CD4-positive, alpha-beta T cell treated with Interleukin-17A for 1 hour (primary cell): ENCODE data around the gene CNPY3.
A peak's percentile ranks its signal among the peaks of the same experiment; 100 is the strongest.
"Not testable (repeated sequence)": the region's sequence is repeated elsewhere in the genome, so short reads cannot be mapped to it uniquely, and the experiment has no call there.

ENCODE experiments used
- DNase-seq: peaks from one replicate; pipeline ENCODE4 v3.0.0-alpha.2; 2020

The CNPY3 gene

GRCh38 chr6:42916288-42916687 is 13.0 kb upstream of the CNPY3 start:
- DNase-seq, result no peak

DNA sequence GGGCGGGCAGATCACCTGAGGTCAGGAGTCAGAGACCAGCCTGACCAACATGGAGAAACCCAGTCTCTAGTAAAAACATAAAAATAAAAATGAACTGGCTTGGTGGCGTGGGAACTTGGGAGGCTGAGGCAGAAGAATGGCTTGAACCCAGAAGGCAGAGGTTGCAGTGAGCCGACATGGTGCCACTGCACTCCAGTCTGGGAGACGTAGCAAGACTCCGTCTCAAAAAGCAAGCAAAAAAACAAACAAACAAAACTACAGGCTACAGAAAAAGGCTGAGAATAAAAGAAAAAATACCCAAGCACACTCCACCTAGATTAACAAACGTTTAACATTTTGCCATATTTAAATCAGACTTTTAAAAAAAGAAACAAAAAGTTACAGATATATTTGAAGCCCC is 7.5 kb upstream of the CNPY3 start:
- DNase-seq, result no peak

DNA sequence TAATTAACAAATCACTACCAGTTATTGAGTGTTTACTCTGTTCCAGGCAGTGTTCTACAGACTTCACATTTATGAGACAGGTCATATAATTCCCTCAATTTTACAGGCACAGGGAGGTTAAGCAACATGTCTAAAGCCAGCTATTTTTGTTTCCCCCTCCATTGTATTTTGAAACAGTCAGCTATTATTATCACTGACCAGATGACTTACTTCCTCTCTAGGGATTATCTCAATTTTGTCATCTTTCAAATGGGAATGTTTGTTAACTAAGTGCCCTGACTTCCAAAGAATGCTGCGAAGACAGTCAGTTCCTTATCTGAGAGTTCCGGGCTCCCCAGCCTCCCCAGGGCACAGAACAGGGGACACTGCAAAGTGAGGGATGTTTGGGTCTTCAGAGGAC is 5.6 kb upstream of the CNPY3 start:
- no peak for DNase-seq

- DNase-seq, result no peak
Observed at GRCh38 chr6:42925248-42925857, 3.9 kb upstream of the CNPY3 start.

- peak; percentile 69 for DNase-seq
Observed at GRCh38 chr6:42929821-42930360, 611 bp downstream of the CNPY3 start.

DNA sequence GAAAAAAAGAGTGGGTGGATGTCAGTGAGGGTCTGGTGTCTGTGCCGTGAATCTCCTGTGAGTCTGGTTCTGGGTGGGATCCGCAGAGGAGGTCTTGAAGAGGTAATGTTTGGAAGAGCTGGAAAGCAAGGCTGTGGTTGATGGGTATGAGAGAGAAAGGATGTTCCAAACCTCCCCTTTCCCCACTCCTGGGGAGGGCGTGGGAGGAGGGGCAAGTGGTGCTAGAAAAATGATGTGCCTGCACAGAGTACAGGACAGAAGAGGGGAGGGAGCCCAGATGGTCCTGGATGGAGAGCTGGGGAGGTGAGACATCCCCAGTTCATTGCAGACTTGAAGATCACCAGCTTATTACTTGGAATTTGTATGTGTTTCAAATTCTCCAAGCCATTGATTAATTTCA is 3.1 kb downstream of the CNPY3 start:
- no peak for DNase-seq

- peak; percentile 13 for DNase-seq
Observed at GRCh38 chr6:42933205-42933604, 3.9 kb downstream of the CNPY3 start.

DNA sequence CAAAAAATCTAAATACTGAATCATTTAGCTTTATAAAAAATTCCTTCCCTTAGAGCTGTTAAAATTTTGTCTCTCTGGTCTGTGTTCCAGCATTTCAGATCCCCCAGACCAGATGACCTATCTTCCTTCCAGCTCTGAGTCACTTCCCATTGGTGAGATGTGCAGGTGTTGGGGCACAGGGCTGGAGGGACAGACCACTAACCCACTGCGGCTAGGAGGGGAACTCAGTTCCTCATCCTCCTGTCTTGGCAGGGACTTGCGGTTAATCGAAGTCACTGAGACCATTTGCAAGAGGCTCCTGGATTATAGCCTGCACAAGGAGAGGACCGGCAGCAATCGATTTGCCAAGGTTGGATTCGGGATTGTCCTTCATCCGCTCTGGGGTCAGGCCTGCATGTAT is 6.0 kb downstream of the CNPY3 start:
- no peak for DNase-seq

DNA sequence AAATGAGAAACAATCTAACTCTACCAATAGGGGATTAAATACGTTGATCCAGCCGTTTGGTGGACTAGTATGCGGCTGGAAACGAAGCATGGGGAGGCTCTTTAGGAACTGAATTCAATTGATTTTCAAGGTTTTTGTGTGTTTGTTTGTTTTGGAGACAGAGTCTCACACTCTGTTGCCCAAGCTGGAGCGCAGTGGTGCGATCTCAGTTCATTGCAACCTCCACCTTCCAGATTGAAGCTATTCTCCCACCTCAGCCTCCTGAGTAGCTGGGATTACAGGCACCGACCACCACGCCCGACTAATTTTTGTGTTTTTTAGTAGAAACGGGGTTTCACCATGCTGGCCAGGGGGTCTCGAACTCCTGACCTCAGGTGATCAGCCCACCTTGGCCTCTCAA is 7.1 kb downstream of the CNPY3 start:
- no peak for DNase-seq

DNA sequence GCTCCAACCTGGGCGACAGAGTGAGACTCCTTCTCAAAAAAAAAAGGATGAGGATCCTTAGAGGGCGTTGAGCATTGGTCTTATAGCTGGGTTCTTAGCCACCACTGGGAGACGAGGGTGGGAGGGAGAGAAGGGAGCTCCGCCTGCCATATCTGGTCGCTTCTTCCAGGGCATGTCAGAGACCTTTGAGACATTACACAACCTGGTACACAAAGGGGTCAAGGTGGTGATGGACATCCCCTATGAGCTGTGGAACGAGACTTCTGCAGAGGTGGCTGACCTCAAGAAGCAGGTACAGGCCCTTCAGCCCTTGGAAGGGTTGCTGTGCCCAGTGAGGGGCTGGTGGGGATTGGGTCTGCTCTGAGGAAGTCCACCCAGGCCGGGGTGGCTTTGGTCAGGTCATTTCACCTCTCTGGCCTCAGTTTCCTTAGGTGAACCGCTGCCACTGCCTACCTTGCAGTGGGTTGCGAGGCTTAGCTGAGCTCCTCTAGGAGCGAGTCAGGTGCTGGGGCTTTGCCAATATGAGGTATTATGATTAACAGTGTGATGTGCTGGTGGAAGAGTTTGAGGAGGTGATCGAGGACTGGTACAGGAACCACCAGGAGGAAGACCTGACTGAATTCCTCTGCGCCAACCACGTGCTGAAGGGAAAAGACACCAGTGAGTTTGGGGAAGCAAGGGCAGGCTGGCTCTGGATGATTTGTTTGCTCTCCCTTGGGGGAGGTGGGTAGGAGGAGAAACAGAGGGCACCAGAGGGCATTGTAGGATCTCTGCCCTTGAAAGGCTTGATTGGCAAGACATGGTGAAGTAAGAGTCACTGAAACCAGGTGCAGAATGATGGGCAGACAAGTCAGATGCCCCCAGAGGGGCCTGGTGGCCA is 8.5 kb downstream of the CNPY3 start:
- no peak for DNase-seq

- no peak for DNase-seq
Observed at GRCh38 chr6:42938428-42938796, 9.1 kb downstream of the CNPY3 start.

DNA sequence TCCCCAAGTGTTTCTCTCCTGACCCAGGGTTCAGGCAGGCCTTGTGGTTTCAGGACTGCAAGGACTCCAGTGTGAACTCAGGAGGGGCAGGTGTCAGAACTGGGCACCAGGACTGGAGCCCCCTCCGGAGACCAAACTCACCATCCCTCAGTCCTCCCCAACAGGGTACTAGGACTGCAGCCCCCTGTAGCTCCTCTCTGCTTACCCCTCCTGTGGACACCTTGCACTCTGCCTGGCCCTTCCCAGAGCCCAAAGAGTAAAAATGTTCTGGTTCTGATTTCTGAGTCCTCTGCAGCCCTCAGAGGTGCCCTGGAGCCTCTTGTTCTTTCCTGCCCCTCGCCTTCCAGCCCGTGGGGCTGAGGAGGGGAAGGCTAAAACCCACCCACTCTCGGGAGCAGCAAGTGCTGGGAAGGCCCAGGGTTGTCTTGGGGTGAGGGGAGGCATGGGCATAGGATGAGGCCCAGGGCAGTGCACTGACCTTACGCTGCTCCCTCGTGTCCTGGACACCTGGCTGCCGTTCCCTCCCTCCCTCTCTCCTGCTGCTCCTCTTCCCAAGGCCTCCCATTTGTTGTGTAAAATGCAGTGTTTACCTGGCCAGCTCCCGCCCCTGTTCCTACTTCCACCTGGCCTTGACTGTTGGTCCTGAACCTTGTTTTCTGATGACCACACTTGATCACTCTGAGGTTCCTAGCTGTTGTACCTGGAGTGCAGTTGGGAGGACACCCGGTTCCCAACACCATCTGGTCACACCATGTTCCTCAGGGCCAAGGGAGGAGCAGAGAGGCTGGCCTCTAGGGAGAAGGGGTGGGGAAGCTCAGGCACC is 9.9 kb downstream of the CNPY3 start:
- no peak for DNase-seq

DNA sequence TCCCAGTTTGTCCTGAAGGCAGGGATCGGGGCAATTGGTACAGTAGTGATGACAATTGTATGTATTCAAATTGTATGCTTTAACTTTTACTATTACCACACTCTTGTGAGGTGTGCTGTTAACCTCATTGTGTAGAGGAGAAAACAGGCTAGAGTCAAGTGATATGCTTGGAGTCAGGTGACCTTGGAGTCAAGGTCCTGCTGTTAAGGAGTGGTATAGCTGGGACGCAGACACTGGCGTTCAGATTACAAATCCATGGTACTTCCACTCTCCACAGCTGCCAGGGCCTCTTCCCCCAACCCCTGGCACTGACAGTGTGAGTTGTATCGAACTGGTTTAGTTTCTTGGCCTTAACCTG is 10.5 kb downstream of the CNPY3 start:
- DNase-seq, result no peak

DNA sequence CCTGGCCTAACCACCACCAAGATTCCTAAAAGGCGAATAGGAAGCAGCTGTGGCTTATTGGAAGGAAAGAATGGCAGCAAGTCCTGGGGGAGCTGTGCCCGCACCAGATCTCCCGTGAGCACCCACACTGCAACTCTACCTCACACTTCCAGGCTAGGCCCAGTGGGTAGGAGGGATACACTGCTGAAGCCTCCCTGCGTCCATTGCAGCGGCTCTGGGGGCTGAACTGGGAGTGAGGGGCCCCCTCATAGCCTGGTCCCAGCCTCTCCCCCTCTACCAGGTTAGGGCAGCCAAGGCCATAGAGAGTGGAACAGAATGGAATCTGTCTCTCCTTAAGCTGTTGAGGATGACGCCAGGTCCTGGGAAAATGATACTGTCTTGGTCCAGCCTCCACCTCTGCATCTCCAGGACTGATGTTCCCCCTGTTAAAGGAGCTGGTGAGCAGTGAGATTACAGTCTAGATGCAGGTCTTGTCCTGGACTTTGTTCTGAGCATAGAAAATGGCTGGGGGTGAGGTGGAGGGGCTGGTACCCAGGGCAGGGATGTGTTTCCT is 11.3 kb downstream of the CNPY3 start:
- DNase-seq, result no peak

DNA sequence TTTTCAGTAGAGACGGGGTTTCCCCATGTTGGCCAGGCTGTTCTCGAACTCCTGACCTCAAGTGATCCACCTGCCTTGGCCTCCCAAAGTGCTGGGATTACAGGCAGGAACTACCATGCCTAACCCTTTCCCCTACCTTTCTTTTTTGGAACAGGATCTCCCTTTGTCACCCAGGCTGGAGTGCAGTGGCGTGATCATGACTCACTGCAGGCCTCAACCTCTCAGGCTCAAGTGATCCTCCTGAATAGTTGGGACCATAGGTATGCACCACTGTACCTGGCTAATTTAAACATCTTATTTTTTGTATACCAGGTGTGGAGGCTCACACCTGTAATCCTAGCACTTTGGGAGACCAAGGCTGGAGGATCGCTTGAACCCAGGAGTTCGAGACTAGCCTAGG is 12.1 kb downstream of the CNPY3 start:
- DNase-seq, result not testable (repeated sequence)

GRCh38 chr6:42942444-42942843 is 13.2 kb downstream of the CNPY3 start:
- no peak for DNase-seq

GRCh38 chr6:42947950-42948349 is 18.7 kb downstream of the CNPY3 start:
- no peak for DNase-seq

DNA sequence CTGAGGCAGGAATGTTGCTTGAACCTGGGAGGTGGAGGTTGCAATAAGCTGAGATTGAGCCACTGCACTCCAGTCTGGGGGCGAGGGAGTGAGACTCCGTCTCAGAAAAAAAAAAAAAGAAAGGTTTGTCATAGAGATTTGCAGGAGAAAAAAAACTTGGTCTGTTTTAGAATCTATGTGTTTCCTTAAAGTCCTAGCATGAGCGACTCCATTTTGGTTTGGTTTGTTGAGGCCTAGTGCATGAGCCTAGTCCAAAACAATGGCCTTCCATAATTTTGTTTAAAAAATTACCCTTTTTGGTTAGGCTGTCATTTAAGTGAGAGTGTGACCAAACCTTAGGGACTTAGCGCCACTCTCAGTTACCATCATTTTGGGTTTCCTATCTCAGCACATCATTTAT is 23.1 kb downstream of the CNPY3 start:
- DNase-seq, result no peak

DNA sequence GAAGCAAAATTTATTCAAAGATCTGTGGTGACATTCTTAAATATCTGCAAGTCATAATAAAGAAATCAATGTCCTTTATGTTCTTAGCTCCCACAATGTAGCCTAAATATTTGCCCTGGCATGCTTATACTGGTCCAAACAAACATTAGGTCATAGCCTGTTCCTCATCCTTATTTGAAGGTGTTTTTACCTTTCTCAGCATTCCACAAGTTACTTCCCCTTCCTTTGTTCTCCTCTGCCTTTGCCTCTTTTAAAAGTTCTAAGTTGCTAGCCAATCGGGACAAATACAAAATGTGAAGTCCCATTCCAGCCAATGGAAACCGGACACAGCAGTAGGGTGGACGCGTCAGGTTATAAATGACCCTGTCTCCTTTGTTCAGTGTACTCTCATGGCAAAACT is 25.1 kb downstream of the CNPY3 start:
- not testable (repeated sequence) for DNase-seq

DNA sequence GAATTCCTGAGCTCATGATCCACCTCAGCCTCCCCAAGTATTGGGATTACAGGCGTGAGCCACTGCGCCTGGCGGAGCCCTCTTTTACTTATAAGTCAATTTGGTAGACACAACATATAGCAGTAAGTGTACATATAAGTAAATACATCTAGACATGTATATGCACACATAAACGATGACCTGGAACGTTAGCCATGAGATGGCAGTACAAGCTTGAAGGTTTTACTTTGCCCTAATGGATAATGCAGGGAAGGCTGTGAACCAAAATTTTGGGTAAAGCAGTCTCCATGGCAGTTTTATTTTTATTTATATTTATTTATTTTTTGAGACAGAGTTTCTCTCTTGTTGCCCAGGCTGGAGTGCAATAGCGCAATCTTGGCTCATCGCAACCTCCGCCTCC is 28.8 kb downstream of the CNPY3 start:
- no peak for DNase-seq

GRCh38 chr6:42959917-42960242 is 30.6 kb downstream of the CNPY3 start:
- DNase-seq, result no peak

DNA sequence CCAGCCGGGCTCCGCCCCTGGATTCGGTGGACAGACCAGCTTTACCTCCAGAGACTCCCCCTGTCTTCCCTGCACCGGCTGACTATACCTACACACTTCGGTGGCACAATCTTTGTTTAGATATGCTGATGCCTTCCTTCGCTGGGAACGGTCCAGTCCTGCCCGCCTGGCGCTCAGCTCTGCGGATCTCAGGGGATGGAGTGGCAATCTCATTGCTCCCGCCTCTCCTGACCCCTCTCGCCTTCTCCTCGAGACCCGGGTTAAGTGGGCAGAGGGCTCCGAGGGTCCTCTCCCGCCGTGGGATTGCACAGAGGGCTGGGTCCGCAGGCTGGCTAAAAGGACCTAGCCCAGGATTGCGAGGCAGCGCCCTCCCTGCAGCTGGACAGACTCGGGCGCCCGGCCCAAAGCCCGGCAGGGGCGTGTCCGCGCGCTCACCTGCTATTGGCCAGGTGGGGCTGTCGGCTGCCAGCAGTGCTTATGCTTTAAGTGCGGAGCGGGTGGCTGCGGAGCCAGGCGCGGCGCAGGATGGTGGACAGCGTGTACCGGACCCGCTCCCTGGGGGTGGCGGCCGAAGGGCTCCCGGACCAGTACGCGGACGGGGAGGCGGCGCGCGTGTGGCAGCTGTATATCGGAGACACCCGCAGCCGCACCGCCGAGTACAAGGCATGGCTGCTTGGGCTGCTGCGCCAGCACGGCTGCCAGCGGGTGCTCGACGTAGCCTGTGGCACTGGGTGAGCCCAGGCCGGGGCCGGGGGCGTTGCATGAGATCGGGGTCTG is 31.2 kb downstream of the CNPY3 start, which contains the start of gene GNMT:
Gene GNMT, plus strand, starts transcription at position 512 of the 777 bp plus-strand sequence. Its CDS starts 14 bp downstream, at position 526.
- DNase-seq, result peak; percentile 35
